GM19372 (cell line): ENCODE results near the gene AIF1.

Source experiments
- ATAC-seq: cut with Tn5 transposase; IDR thresholded peaks from one replicate; pipeline ENCODE4 v1.9.1; 2021; ENCODE audit warnings: mild to moderate bottlenecking, low read depth, moderate library complexity; ENCODE audit not compliant: unreplicated experiment

Gene AIF1

GRCh38 chr6:31639449-31639861 is 24.4 kb downstream of the AIF1 start:
- ATAC-seq: no peak

- ATAC-seq: no peak
These were observed 25.6 kb downstream of the AIF1 start for GRCh38 chr6:31640612-31641011.

GRCh38 chr6:31641370-31641769 is 26.3 kb downstream of the AIF1 start:
- ATAC-seq: no peak

- ATAC-seq: no peak
These were observed 27.9 kb downstream of the AIF1 start for GRCh38 chr6:31642798-31643570.

GRCh38 chr6:31643818-31644454 is 28.9 kb downstream of the AIF1 start:
- ATAC-seq: no peak

GRCh38 chr6:31645325-31645724 is 30.3 kb downstream of the AIF1 start:
- ATAC-seq: no peak

GRCh38 chr6:31651602-31652191 is 36.7 kb downstream of the AIF1 start:
- ATAC-seq: no peak

- ATAC-seq: peak; percentile 52
These were observed 38.1 kb downstream of the AIF1 start for GRCh38 chr6:31652925-31653724.

- no peak for ATAC-seq
These were observed 39.7 kb downstream of the AIF1 start for GRCh38 chr6:31654574-31655348.

GRCh38 chr6:31655349-31656237 is 40.6 kb downstream of the AIF1 start, which contains the start of gene APOM:
TSS of gene APOM (plus strand) at chr6:31655894. CDS start at chr6:31655967, 73 bp downstream.
- no peak for ATAC-seq

GRCh38 chr6:31657406-31658157 is 42.5 kb downstream of the AIF1 start:
- ATAC-seq: no peak

GRCh38 chr6:31658158-31658688 is 43.2 kb downstream of the AIF1 start:
- no peak for ATAC-seq

GRCh38 chr6:31658983-31659648 is 44.1 kb downstream of the AIF1 start:
- no peak for ATAC-seq

- peak; percentile 5 for ATAC-seq
These were observed 44.8 kb downstream of the AIF1 start for GRCh38 chr6:31659649-31660380.

GRCh38 chr6:31660381-31661261 is 45.6 kb downstream of the AIF1 start, which contains the start of gene C6orf47:
TSS of gene C6orf47 (minus strand) at chr6:31660778. CDS start at chr6:31659947, 831 bp downstream.
- peak; percentile 50 for ATAC-seq
